DND-41 (cell line): ENCODE measurements around the gene SPATA12.

ENCODE experiments used
- ATAC-seq: fragments of 200-7000 bp; cut with Tn5 transposase; 3 replicates; pipeline ENCODE4 v1.9.1; 2021; ENCODE audit warnings: low read depth; ENCODE audit not compliant: insufficient read depth
- DNase-seq: peaks from one replicate; pipeline ENCODE4 v3.0.0-alpha.2; 2020
- H2AFZ ChIP-seq: 2 replicates; pipeline ENCODE4 v1.6.0; 2012; ENCODE audit warnings: low read depth, low read length
- H3K27ac ChIP-seq: 2 replicates; pipeline ENCODE4 v1.5.1; 2012; ENCODE audit warnings: low read length, inconsistent platforms
- H3K27me3 ChIP-seq: fragments of 200-600 bp; sonication (generic); 2 replicates; pipeline ENCODE4 v1.6.0; 2012; ENCODE audit warnings: low read length, mild to moderate bottlenecking, inconsistent platforms; ENCODE audit not compliant: insufficient read depth, poor library complexity
- H3K36me3 ChIP-seq: 2 replicates; pipeline ENCODE4 v1.5.1; 2012; ENCODE audit warnings: low read length, inconsistent platforms; ENCODE audit not compliant: insufficient read depth
- H3K4me1 ChIP-seq: 2 replicates; pipeline ENCODE4 v1.5.1; 2012; ENCODE audit warnings: mild to moderate bottlenecking, low read length; ENCODE audit not compliant: insufficient read depth
- H3K4me2 ChIP-seq: 2 replicates; pipeline ENCODE4 v1.6.0; 2012; ENCODE audit warnings: mild to moderate bottlenecking, moderate library complexity, low read length, inconsistent platforms; ENCODE audit not compliant: insufficient read depth
- H3K4me3 ChIP-seq, 2 experiments: fragments of 200-600 bp in 1 of 2; shearing (Covaris generic) in 1 of 2; 2 replicates each; pipeline ENCODE4 v1.5.1; 2012 to 2016; ENCODE audit warnings: inconsistent platforms in 2 of 2, low read length in 2 of 2, mild to moderate bottlenecking in 2 of 2, low read depth in 1 of 2, moderate library complexity in 1 of 2
- H3K79me2 ChIP-seq: 2 replicates; pipeline ENCODE4 v1.6.0; 2012; ENCODE audit warnings: low read length, inconsistent platforms; ENCODE audit not compliant: insufficient read depth
- H3K9ac ChIP-seq: 2 replicates; pipeline ENCODE4 v1.6.0; 2012; ENCODE audit warnings: low read depth, mild to moderate bottlenecking, inconsistent platforms, low read length, moderate library complexity
- H3K9me3 ChIP-seq: 2 replicates; pipeline ENCODE4 v1.5.1; 2012; ENCODE audit warnings: low read length, moderate library complexity, mild to moderate bottlenecking, inconsistent platforms; ENCODE audit not compliant: insufficient read depth, severe bottlenecking
- H4K20me1 ChIP-seq: 2 replicates; pipeline ENCODE4 v1.6.0; 2012; ENCODE audit warnings: low read length; ENCODE audit not compliant: insufficient read depth
- CTCF ChIP-seq: IDR thresholded peaks from 2 replicates; pipeline ENCODE4 v1.5.1; 2012; ENCODE audit warnings: borderline replicate concordance, low read length, moderate library complexity, mild to moderate bottlenecking; ENCODE audit not compliant: poor library complexity, severe bottlenecking; ENCODE audit errors: extremely low read depth
- EZH2 ChIP-seq: IDR thresholded peaks from 3 replicates; pipeline ENCODE4 v1.6.1; 2012; ENCODE audit warnings: borderline replicate concordance, low read depth, mild to moderate bottlenecking, moderate library complexity, low read length, inconsistent platforms; ENCODE audit not compliant: severe bottlenecking

SPATA12 gene

GRCh38 chr3:57068437-57069089 is 8.1 kb downstream of the SPATA12 start:
- TF ChIP-seq EZH2, result no peak
- no peak for TF ChIP-seq CTCF
- Histone ChIP-seq H2AFZ (no peak overlapping the region), H3K36me3 (no peaks in the 10 kb centered on the region), H3K4me1 (no peaks in the 10 kb centered on the region), H4K20me1 (no peaks in the 10 kb centered on the region), H3K27me3 (no peaks in the 10 kb centered on the region), H3K4me3 (no peak overlapping the region), H3K4me2 (no peak overlapping the region), H3K9ac (no peak overlapping the region), H3K27ac (no peak overlapping the region), H3K9me3 (no peaks in the 10 kb centered on the region), H3K79me2 (no peaks in the 10 kb centered on the region)
- ATAC-seq (no peak), DNase-seq (no peak)

- H3K36me3 ChIP-seq, result no peaks in the 10 kb centered on the region
- no peak overlapping the region for H3K4me2 ChIP-seq
- no peaks in the 10 kb centered on the region for H4K20me1 ChIP-seq
- H3K9me3 ChIP-seq, result no peaks in the 10 kb centered on the region
- TF ChIP-seq CTCF, result no peak
- TF ChIP-seq EZH2, result no peak
- H3K4me1 ChIP-seq, result no peaks in the 10 kb centered on the region
- ATAC-seq (no peak), DNase-seq (no peak)
- no peaks in the 10 kb centered on the region for H3K79me2 ChIP-seq
- H3K27me3 ChIP-seq, result no peaks in the 10 kb centered on the region
- no peak overlapping the region for H2AFZ ChIP-seq
- no peak overlapping the region for H3K9ac ChIP-seq
- H3K4me3 ChIP-seq, result no peak overlapping the region
- H3K27ac ChIP-seq, result no peak overlapping the region
These were observed 9.0 kb downstream of the SPATA12 start for GRCh38 chr3:57069503-57069902.

- Histone ChIP-seq H3K4me2 (no peak overlapping the region), H3K27ac (no peak overlapping the region), H4K20me1 (no peaks in the 10 kb centered on the region), H3K27me3 (peaks cover 31% of the 10 kb centered on the region), H3K79me2 (no peaks in the 10 kb centered on the region), H3K4me1 (no peaks in the 10 kb centered on the region), H3K9ac (no peak overlapping the region), H3K4me3 (no peak overlapping the region), H3K36me3 (no peaks in the 10 kb centered on the region), H2AFZ (no peak overlapping the region), H3K9me3 (no peaks in the 10 kb centered on the region)
- TF ChIP-seq CTCF (no peak), EZH2 (no peak)
- DNase-seq (no peak), ATAC-seq (no peak)
These were observed 13.2 kb downstream of the SPATA12 start for GRCh38 chr3:57073628-57074027.
